AG09309 (cell line): Measurements from ENCODE around the gene PTPN1.
"Not testable (repeated sequence)": the region's sequence is repeated elsewhere in the genome, so short reads cannot be mapped to it uniquely, and the experiment has no call there.

Experiments
- DNase-seq: peaks from one replicate; pipeline ENCODE4 v3.0.0-alpha.2; 2010; ENCODE audit warnings: low read depth
- H3K4me3 ChIP-seq: 2 replicates; pipeline ENCODE4 v1.5.1; 2011; ENCODE audit warnings: mild to moderate bottlenecking, low read depth, low read length, moderate library complexity; ENCODE audit not compliant: control insufficient read depth
- CTCF ChIP-seq: IDR thresholded peaks from 2 replicates; pipeline ENCODE4 v1.5.1; 2011; ENCODE audit warnings: mild to moderate bottlenecking, low read depth, low read length, inconsistent platforms; ENCODE audit not compliant: insufficient read depth, control insufficient read depth; ENCODE audit errors: missing control alignments

The PTPN1 gene

DNA sequence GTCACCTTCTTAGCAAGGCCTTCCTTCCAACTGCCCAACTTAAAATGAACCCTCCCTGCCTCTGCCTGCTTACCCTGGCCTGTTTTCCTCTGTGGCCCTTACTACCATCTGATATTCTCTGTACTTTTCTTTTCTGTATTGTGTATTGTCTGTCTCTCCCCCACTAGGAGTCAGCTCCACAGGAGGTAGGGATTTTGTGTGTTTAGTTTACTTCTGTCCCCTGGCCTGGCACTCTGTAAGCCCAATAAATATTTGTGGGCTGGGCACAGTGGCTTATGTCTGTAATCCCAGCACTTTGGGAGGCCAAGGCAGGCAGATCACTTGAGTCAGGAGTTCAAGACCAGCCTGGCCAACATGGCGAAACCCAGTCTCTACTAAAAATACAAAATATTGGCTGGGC, 108.4 kb downstream of the PTPN1 start:
- TF ChIP-seq CTCF, result no peak
- DNase-seq, result no peak

DNA sequence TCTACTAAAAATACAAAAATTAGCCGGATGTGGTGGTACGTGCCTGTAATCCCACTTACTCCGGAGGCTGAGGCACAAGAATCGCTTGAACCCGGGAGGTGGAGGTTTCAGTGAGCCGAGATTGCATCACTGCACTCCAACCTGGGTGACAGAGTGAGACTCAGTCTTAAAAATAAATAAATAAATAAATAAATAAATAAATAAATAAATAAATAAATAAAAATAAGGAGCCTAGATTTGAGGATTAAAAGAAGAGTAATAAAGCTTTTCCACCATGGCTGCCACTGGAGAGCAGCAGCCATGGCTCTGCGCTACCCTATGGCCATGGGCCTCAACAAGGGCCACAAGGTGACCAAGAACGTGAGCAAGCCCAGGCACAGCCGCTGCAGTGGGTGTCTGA, 110.3 kb downstream of the PTPN1 start:
- not testable (repeated sequence) for DNase-seq, H3K4me3 ChIP-seq

More for the DNA sequence above, 108.4 kb downstream of the PTPN1 start:
- H3K4me3 ChIP-seq, result no peak overlapping the region

DNA sequence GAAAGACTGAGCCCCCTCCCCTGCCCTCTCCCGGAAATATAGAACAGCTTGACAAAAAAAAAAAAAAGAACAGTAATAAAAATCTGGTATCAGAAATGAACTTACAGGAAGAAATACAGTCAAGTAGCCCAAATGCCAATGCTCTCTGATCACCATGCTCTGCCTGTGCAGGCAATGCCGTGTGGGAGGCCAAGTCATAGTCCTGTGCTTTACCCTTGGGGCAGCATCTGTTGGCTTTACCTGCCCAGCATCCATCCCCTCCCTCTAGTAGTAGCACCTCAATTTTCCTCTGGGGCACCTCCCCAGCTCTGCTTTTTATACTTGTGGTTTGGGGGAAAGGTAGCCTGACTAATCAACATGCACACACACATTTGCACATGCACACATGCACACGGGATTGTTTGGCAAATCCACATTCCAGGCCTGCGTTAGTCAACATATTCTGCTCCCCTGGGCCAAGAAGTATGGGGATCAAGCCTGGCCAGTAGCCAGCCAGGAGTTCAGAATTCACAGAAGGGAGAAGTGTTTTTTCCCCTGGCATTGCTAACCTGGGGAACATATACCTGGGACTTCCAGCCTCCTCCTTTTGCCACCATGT, 111.0 kb downstream of the PTPN1 start:
- no peak for TF ChIP-seq CTCF
- no peak for DNase-seq
- no peak overlapping the region for H3K4me3 ChIP-seq

- DNase-seq, result no peak
- TF ChIP-seq CTCF, result no peak
- no peak overlapping the region for H3K4me3 ChIP-seq
Measured at GRCh38 chr20:50624351-50625016, 114.3 kb downstream of the PTPN1 start.

DNA sequence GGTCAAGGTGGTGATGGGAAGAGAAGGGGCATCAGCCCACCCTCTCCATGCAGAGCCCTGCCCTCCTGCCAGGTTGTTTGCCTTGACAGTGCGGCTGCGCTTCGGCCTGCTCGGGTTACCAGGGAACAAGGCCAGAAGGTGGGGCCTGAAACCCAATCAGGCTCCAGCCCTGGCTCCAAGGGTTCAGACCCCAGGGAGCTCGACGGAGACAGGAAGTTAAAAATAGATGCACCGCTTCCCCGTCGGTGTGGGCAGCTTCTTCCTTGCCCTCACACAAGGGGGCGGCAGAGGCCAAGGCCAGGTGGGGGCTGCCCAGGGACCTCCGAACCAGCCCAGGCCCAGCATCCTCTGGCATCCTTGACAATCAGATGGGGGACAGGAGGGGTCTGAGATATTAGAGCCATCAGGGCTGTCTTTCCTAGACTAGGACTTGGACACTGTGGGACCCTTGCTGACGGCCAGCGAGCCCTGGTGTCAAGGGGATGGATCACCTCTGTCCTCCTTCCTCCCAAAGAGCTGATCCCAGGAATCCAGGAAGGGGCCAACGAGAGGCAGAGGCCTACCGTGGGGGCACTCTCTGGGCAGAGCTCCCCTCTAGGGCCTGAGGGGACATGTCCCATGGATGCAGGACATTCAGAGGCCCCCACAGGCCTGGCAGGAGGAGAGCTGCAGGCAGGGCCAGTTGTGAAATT, 115.9 kb downstream of the PTPN1 start:
- DNase-seq, result no peak
- H3K4me3 ChIP-seq, result no peak overlapping the region
- TF ChIP-seq CTCF, result peak; percentile 77

DNA sequence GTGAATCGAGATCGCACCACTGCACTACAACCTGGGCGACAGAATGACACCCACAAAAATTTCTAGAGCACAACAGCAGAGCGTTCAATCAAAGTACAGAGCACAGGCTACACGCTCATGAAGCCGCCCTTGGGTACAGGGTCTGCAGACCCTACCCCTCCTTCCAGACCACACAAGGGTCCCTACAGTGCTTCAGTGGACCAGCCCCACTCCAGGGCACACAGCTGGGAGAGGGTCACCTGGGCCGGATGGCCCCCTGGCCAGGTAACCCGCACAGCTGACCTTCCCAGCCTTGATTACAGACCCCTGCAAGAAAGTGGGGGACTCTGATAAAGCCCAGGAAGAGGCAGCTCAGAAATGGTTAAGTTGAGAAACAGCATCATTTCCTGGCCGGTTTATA, 117.6 kb downstream of the PTPN1 start:
- no peak for TF ChIP-seq CTCF
- H3K4me3 ChIP-seq, result no peak overlapping the region
- DNase-seq, result no peak

- DNase-seq, result no peak
- H3K4me3 ChIP-seq, result no peak overlapping the region
- TF ChIP-seq CTCF, result no peak
Measured at GRCh38 chr20:50628332-50628731, 118.1 kb downstream of the PTPN1 start.
